ENCODE data around the gene C1QTNF9.

DNA sequence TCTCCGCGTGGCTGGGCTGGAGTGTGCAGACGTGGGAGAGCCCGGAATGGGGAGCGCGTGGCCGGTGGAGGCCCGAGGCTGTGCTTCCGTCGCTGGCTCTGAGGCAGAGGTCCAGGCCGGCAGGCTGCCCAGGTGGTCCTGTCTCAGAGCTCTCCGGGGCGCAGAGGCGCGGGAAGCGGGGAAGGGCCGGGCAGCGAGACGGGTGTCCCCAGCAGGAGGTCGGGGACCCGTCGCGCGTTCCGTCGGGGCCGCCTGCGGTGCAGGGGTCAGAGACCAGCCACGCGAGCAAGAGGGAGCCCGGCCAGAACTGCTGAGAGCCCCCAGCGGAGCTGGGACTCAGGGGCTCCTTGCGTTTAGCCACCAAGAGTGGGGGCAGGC lies 1.3 kb upstream of the C1QTNF9 start:
- TF ChIP-seq, protein P1, sequence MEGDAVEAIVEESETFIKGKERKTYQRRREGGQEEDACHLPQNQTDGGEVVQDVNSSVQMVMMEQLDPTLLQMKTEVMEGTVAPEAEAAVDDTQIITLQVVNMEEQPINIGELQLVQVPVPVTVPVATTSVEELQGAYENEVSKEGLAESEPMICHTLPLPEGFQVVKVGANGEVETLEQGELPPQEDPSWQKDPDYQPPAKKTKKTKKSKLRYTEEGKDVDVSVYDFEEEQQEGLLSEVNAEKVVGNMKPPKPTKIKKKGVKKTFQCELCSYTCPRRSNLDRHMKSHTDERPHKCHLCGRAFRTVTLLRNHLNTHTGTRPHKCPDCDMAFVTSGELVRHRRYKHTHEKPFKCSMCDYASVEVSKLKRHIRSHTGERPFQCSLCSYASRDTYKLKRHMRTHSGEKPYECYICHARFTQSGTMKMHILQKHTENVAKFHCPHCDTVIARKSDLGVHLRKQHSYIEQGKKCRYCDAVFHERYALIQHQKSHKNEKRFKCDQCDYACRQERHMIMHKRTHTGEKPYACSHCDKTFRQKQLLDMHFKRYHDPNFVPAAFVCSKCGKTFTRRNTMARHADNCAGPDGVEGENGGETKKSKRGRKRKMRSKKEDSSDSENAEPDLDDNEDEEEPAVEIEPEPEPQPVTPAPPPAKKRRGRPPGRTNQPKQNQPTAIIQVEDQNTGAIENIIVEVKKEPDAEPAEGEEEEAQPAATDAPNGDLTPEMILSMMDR (IDR thresholded peaks at IDR 0.05): no peak
- no peak for TF ChIP-seq POLR2A (IDR thresholded peaks at IDR 0.05)
